Urothelium cell line (cell line): ENCODE results near the gene ACACB.
A peak's percentile ranks its signal among the peaks of the same experiment; 100 is the strongest.
"Not testable (repeated sequence)": the region's sequence is repeated elsewhere in the genome, so short reads cannot be mapped to it uniquely, and the experiment has no call there.

Experiments used
- DNase-seq: peaks from one replicate; pipeline ENCODE4 v3.0.0; 2011; ENCODE audit warnings: low spot score, mixed read lengths
- FAIRE-seq: peaks from 2 replicates; lab custom pipeline; 2011; peaks lifted over from hg19 to GRCh38; lab: Jason Lieb, UNC

Gene ACACB

DNA sequence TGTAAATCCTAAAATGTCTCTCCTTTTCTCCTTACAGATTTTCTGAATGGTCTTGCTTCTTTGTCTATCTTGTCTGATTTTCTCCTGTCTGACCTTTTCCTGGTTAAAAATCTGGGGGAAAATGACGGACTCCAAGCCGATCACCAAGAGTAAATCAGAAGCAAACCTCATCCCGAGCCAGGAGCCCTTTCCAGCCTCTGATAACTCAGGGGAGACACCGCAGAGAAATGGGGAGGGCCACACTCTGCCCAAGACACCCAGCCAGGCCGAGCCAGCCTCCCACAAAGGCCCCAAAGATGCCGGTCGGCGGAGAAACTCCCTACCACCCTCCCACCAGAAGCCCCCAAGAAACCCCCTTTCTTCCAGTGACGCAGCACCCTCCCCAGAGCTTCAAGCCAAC lies 23.0 kb downstream of the ACACB start:
- no peak for FAIRE-seq
- DNase-seq: no peak

DNA sequence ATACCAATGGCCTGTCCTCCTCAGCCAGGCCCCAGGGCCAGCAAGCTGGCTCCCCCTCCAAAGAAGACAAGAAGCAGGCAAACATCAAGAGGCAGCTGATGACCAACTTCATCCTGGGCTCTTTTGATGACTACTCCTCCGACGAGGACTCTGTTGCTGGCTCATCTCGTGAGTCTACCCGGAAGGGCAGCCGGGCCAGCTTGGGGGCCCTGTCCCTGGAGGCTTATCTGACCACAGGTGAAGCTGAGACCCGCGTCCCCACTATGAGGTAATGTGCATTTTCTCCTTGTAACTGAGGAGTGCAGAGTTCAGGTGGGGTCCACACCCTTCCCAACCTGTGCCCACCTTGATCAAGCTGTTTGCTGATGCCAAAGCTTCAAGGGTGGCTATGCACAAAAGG lies 23.4 kb downstream of the ACACB start:
- DNase-seq (no peak), FAIRE-seq (no peak)

- DNase-seq (no peak), FAIRE-seq (no peak)
Observed at GRCh38 chr12:109140560-109140959, 24.2 kb downstream of the ACACB start.

- FAIRE-seq: no peak
- DNase-seq: no peak
Observed at GRCh38 chr12:109144224-109144623, 27.8 kb downstream of the ACACB start.

DNA sequence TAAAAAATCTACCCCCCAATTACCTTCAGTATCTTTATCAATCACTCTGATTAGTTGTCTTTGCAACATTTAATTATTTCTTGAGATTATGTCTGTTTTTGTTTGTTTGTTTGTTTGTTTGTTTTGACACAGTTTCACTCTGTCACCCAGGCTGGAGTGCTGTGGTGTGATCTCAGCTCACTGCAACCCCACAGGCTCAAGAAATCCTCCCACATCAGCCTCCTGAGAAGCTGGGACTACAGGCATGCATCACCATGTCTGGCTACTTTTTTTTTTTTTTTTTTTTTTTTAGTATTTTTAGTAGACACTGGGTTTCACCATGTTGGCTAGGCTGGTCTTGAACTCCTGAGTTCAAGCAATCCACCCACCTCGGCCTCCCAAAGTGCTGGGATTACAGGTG lies 30.7 kb downstream of the ACACB start:
- not testable (repeated sequence) for FAIRE-seq, DNase-seq

DNA sequence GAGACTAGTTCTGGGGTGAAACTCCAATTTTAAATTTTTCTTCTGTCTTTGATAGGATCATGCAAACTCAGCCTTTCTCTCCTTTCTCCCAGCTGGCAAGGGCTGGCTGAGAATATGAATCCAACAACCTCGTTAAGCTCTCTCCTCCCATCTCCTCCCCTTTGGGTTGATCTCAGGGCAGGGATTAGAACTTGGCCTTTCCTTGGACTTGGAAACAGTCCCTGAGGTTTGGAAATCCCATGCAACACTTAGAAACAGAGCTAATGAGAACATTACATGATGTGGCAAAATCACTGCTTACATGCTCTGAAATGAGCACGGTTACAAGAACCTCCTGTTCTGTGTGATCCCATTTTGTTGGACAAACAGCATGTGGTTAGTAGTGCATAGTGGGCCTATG lies 31.6 kb downstream of the ACACB start:
- DNase-seq (no peak), FAIRE-seq (no peak)

DNA sequence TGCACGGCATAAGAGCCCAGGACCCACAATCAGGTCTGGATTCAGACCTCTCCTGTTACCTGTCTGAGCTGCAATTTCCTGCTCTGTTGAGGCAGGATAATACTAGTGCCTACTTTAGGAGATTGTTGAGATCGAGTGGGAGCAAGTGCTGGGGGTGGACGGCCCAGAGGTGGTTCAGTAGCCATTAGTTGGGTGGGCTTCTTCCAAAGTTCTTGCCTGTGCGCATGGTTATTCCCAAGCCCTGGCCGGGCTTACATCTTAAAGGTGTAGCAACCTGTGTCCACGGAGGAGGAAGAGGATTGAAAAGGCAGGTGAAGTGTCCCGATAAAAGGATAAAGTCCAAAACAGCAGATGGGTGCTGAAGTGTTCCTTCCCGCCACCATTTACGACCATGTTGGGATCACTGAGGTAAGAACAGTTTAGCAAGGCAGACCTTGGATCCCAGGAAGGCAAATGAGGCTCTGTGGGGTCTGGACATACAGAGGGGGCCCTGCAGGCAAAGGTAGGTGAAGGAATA lies 33.8 kb downstream of the ACACB start:
- FAIRE-seq (no peak), DNase-seq (no peak)

DNA sequence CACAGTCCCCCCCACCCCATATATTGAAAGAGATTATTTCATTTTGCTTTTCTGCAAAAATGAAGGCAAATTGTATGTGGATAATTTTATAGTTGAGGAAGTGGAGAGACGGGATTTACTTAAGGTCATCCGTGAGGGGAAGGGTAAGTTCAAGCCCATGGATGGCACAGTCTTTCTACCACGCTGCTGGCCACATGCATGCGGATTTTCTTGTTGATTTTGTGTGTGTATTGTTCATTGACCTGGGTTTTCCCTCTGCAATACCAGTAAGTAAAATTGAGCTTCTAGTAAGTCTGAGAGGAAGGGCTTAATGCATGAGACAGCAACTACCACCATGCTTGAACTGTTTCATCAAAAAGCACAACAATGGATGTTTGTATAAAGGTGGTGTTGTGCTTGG lies 35.1 kb downstream of the ACACB start:
- DNase-seq: no peak
- FAIRE-seq: no peak

GRCh38 chr12:109153821-109154441 lies 37.5 kb downstream of the ACACB start:
- FAIRE-seq (no peak), DNase-seq (no peak)

- FAIRE-seq: no peak
- DNase-seq: peak; percentile 75
Observed at GRCh38 chr12:109154451-109155438, 38.4 kb downstream of the ACACB start.

DNA sequence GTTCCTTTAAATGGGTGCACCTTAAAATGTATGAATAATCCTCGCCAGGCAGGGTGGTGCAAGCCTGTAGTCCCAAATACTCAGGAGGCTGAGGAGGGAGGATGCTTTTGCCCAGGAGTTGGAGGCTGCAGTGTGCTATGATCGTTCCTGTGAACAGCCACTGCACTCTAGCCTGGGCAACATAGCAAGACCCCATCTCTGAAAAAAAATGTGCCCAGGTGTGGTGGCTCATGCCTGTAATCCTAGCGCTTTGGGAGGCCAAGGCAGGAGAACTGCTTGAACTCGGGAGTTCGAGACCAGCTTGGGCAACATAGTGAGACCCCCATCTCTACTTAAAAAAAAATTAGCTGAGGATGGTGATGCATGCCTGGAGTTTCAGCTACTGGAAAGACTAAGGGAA lies 39.6 kb downstream of the ACACB start:
- FAIRE-seq: no peak
- DNase-seq: no peak

- FAIRE-seq: no peak
- no peak for DNase-seq
Observed at GRCh38 chr12:109156586-109156985, 40.2 kb downstream of the ACACB start.

DNA sequence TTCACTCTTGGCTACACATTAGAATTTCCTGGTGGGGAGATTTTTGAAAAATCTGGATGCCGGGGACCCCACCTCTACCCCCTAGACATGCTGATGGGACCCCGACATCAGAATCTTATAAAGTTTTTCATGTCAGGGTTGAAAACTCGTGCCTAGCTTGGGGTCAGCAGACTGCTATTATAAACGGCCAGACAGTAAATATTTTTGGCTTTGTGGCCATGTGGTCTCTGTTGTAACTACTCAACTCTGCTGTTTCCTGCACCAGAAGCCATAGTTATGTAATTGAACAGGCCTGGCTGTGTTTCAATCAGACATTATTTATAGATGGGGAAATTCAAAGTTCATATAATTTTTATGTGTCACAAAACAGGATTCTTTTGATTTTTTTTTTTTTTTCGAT lies 41.6 kb downstream of the ACACB start:
- FAIRE-seq: no peak

DNA sequence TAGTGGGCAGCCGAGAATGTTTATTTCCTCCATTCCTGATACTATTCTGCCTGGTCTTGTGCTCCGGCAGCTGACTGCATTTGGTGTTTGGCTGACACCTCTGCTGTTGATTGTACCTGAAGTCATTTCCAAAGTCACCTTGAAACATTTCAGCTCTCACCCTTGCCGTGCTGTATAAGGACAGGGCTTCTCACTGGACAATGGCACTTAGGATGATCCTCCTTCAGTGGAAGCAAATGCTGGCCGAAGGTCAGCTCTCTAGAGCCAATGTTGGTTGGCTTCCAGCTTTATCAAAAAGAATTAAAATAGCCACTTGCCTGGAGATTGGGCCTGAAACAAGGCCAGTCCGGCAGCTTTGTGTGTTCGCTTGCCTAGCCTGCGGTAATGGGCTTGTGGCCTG lies 44.0 kb downstream of the ACACB start:
- FAIRE-seq: no peak
- no peak for DNase-seq

More for the DNA sequence above, 41.6 kb downstream of the ACACB start:
- no peak for DNase-seq

GRCh38 chr12:109160873-109161272 lies 44.5 kb downstream of the ACACB start:
- no peak for DNase-seq
- FAIRE-seq: no peak

- FAIRE-seq: no peak
- no peak for DNase-seq
Observed at GRCh38 chr12:109162551-109162950, 46.2 kb downstream of the ACACB start.

DNA sequence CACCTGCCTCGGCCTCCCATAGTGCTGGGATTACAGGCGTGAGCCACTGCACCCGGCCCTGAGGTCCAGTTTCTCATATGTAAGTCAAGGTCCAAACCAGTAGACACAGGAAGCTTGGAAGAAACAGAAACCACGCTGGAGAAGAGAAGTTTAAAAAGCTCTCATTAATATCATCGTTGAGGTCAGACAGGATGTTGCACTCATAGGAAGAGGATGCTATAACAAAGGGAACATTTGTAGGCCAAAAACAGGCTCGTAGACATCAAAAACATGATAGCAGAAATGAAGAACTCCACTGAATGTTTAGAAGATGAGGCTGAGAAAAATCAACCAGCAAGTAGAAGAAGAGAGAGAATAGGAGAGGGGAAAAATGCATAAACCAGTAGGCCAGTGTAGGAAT lies 46.8 kb downstream of the ACACB start:
- DNase-seq (no peak), FAIRE-seq (no peak)

GRCh38 chr12:109165599-109165998 lies 49.2 kb downstream of the ACACB start:
- DNase-seq (no peak), FAIRE-seq (no peak)

DNA sequence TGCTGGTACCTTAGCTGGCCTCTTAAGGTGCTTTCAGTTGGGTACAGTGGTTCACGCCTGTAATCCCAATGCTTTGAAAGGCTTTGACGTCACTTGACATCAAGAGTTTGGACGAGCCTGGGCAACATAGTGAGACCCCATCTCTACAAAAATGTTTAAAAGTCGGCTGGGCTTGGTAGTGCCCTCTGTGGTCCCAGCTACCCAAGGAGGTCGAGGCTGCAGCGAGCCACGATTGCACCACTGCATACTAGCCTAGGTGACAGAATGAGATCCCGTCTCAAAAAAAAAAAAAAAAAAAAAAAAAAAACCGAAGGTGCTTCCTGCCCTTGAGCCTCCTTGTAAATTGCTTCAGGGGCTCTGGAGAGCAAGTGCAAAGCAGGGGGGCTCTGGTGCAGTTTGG lies 50.0 kb downstream of the ACACB start:
- FAIRE-seq: no peak
- no peak for DNase-seq

DNA sequence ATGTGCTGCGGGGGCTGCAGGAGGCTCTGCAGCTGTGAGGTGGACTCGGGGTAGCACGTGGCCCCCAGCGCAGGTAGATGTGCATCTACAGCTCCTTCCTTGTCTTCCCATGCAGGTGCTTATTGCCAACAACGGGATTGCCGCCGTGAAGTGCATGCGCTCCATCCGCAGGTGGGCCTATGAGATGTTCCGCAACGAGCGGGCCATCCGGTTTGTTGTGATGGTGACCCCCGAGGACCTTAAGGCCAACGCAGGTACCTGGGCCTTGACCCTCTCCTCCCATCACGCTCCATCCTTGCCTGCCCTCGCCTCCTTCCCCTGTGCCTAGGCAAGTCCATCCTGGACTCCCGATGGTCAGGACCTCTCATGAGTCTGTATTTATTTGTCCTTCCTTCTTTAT lies 51.4 kb downstream of the ACACB start:
- FAIRE-seq (no peak), DNase-seq (no peak)

- DNase-seq (no peak), FAIRE-seq (no peak)
Observed at GRCh38 chr12:109169262-109169661, 52.9 kb downstream of the ACACB start.

GRCh38 chr12:109169686-109170085 lies 53.3 kb downstream of the ACACB start:
- DNase-seq: no peak
- FAIRE-seq: no peak
